Activated CD4-positive, alpha-beta T cell treated with anti-CD3 and anti-CD28 coated beads, Interleukin-2, amount 50 U/mL, for 16 hours (primary cell): ENCODE data around the gene ANKRD65.
A peak's percentile ranks its signal among the peaks of the same experiment; 100 is the strongest.
"Not testable (repeated sequence)": the region's sequence is repeated elsewhere in the genome, so short reads cannot be mapped to it uniquely, and the experiment has no call there.

ENCODE experiments used
- DNase-seq: peaks from one replicate; pipeline ENCODE4 v3.0.0-alpha.2; 2020

The ANKRD65 gene

DNA sequence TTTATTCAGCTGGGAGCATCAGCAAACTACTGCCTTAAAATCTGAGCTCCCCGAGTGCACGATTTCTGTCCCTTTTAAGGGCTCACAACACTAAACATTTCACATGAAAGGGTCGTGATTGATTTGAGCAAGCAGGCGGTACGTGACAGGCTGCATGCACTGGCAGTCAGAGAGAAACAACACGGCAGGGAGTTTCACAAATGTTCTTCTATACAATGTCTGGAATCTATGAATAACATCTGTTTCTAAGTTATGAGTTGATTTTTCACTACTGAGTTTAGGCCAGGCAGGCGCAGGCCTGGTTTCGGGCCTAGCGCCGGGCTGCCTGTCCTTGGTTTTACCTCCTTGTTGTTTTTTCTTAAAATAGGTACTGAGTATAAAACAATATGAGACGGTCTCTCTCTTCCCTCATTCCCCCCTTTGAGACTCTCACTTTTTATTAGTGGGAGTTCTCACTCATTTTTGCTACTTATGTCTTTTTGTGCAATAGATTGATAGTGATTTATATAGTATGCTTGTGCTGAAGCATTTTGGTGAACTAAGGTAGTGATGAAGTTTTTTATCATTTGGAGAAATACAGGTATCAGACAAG is 8.7 kb downstream of the ANKRD65 start:
- DNase-seq, result not testable (repeated sequence)

DNA sequence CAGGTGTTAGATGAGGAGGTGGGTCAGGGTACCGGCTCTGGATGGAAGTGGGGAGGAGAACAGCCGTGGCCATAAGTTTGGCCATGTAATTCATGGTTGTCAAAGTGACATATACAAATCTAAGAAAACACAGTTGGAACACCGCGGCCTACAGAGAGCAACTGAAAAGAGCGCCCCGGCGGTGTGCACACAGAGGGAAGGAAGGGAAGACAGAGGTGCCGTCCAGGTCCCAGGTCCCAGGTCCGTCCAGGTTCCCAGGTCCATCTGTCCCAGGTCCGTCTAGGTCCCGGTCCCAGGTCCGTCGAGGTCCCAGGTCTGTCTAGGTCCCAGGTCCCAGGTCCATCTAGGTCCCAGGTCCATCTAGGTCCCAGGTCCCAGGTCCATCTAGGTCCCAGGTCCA is 9.4 kb downstream of the ANKRD65 start:
- DNase-seq, result no peak

DNA sequence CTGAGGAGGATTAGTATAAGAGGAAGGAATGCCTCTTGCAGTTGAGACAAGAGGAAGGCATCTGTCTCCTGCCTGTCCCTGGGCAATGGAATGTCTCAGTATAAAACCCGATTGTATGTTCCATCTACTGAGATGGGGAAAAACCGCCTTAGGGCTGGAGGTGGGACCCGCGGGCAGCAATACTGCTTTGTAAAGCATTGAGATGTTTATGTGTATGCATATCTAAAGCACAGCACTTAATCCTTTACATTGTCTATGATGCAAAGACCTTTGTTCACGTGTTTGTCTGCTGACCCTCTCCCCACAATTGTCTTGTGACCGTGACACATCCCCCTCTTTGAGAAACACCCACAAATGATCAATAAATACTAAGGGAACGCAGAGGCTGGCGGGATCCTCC is 10.8 kb downstream of the ANKRD65 start:
- DNase-seq, result not testable (repeated sequence)

DNA sequence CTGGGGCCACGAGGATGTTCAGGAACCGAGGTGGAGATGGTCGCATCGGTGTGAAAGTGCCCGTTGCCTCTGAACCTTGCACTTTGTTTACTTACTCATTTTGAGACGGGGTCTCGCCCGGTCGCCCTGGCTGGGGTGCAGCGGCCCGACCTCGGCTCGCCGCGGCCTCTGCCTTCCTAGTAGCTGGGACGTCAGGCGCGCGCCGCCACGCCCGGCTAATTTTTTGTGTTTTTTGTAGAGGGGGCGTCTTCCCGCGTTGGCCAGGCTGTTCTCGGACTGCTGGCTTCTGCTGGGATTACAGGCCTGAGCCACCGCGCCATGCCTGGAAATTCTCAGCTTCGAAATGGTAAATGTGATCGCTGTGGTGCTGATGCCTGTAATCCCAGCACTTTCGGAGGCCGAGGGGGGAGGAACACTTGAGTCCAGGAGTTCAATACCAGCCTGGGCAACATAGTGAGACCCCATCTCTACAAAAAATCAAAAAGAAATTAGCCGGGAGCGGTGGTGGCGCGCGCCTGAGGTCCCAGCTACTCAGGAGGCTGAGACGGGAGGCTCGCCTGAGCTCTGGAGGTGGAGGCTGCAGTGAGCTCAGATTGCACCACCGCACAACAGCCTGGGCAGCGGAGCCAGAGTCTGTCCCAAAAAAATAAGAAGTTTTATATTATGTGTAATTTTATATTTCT is 13.3 kb downstream of the ANKRD65 start:
- no peak for DNase-seq

DNA sequence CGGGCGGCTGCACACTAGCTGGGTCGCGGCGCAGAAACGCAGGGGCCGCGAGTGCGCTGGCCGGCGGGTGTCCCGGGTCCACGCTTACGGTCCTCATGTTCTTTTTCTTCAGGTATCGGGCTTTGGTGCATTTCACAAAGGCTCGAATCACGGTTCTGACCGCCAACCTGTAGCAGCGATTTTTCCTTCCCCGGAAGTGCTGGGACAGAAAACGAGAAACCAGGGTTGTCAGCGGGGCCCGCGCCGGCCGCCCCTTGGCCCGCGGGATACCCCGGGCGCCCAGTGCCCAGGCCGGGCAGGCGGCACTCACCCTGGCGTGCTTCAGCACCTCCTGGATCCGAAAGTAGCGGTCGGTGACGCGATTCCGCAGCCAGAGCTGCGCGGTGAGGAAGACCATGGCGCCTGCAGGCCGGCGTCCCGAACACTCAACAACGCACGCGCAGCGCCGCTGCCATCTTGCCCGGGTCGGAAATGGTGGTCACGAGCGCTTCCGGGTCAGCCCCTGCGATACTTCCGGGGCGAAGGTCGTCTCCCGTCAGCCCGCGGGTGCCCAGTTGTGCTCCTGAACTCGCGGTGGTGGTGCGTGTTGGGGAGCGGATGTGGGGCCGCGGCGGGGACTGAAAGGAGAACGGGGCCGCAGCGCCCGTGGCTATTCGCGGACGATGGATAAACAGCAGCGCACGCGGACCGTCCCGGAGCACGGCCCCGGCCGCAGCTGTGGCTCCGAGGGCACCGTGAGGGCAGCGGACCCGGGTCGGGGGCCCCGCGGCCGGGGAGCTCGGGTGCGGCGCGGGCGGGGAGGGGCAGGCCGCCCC is 14.0 kb downstream of the ANKRD65 start, which contains the start of gene MRPL20:
TSS of gene MRPL20 (minus strand) at position 473 of the 815 bp plus-strand sequence. CDS start at position 397, 76 bp downstream.
- DNase-seq, result peak; percentile 97

DNA sequence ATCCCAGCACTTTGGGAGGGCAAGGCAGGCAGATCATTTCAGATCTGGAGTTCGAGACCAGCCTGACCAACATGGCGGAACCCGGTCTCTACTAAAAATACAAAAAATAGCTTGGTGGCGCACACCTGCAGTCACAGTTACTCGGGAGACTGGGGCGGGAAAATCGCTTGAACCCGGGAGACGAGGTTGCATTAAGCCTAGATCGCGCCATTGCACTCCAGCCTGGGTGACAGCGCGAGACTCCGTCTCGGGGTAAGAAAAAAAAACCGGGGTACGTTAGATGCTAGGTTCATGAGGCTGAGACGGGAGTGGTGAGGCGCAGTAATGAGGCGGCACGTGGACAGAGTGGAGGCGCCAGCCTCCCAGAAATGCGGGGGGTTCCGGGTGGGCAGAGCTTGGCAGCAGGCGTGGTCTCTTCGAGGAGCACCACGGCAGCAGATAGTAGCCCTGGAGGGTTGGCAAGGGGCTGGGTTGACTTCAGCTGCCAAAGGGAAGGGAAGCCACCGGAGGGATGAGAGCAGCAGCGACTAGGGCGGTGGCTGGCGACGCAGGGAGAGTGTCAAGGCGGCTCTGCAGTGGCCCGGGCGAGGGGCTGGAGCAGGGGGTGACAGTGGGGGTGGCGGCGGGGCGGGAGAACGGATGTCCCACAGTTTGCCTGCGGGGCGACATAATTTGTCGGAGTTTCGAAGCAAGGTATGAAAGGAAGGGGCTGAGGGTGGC is 14.8 kb downstream of the ANKRD65 start:
- peak; percentile 21 for DNase-seq

DNA sequence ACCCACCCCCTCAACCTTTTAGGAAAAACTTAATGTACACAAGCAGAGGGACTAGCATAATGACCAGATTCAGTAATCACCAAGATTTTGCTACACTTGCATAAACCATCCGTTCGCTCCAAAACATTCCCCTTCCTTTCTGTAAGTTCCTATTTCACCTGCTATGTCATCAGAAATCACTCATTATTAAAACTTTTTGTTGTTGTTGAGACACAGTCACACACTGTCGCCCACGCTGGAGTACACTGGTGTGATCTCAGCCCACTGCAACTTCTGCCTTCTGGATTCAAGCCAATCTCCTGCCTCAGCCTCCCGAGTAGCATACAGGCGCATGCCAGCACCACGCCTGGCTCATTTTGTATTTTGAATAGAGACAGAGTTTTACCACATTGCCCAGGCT is 17.4 kb downstream of the ANKRD65 start:
- no peak for DNase-seq

DNA sequence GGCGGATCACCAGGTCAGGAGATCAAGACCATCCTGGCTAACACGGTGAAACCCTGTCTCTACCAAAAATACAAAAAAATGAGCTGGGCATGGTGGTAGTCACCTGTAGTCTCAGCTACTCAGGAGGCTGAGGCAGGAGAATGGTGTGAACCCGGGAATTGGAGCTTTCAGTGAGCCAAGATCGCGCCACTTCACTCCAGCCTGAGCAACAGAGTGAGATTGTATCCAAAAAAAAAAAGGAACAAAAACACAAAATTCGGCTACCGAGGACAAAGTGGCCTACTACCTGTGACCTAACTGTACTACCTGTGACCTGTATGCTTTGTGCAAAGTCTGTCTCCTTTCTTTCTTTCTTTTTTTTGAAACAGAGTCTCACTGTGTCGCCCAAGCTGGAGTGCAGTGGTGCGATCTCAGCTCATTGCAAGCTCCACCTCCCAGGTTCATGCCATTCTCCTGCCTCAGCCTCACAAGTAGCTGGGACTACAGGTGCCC is 18.1 kb downstream of the ANKRD65 start:
- not testable (repeated sequence) for DNase-seq

DNA sequence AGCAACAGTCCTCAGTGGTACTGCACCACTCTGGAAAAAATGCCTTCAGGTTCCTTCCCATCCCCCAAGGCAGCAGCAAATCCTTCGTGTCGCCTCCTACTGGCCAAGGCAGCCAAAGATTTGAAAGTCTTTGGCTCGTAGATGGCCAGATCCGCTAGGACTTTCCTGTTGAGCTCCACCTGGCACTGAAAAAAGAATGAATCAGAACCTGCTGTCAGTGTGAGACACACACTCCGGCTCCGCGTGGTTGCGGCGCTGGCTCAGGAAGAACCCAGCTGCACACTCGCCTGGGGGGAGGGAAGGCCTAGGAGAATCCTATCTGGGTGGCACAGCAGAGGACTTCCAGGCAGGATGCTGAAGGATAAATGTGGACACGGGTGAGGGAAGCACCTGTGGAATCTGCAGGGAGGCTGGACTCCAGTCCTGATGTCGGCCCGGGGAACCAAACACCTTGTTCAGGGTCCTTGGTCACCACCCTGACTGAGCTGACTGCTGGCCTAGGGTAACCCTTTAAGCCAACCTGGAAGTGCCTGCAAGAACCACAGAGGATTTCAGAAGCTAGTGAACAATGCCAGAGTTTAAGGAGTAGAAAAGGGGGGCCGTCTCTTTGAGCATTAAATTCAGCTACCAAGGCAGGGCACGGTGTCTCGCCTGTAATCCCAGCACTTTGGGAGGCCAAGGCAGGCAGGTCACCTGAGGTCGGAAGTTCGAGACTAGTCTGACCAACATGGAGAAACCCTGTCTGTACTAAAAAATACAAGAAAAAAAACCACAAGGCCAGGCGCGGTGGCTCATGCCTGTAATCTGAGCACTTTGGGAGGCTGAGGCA is 18.8 kb downstream of the ANKRD65 start:
- peak; percentile 44 for DNase-seq

DNA sequence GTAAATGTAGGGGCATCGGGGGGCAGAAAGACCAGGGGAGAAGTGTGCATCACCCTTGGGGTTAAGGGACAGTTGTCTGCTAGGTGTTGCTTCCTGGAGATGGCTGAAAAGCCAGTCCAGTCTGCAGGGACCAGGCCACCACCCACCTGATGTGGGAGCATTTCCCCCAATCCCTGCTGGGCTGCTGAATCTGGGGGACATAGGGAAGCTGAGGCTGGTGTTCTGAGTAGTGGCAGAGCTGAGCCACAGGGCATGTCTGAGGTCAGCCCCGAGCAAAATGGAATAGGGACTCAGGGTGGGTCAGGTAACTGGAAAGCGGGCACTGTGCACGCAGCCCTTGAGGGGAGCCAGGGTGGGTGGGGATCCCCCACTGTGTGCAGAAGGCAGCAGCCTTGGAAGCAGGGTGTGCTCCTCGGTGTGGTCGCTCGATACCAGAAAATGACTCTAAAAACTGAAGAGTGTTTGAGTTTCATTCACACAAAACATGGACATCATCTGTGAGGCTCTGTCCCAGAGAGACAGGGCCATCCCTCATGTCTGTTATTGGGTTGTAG is 19.5 kb downstream of the ANKRD65 start:
- DNase-seq, result no peak

DNA sequence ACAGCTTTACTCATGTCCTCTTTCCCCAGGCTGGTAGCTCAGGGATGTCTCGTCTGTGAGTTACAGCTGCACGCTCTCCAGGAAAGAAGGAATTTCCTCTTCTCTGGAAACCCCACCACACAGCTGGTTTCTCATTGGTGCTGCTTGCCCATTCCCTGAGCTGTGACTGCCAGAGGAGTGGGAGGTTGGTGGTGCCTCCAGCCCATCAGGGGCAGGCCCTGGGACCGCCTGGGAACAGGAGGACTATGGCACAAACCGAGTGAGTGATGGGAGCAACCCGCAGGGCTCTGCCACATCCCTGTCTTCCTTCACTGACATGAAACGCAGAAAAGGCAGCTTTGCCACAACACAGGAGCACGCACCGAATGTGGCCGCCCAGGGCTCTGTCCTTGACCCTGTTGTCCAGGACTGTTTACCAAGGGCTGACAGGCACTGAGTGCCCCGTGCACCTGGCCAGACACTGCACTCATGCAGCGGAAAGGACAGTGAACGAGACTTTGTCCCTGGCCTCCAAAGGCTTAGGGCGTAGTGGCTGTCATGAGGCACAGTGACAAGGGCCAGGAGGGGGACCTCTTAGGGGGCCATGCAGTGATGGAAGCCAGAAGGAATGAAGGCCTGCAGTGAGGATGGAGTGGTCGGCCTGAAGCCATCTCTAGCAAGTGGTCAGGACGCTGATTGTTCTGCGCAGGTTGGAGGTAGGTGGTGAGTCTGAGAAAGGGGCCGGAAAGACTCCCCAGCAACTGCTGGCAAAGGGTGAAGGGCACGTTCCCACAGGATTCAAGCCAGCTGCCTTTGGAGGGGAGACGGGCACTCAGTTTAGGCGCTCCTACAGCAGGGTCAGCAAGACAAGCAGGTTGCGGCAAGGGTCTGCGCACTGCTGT is 20.3 kb downstream of the ANKRD65 start:
- no peak for DNase-seq

DNA sequence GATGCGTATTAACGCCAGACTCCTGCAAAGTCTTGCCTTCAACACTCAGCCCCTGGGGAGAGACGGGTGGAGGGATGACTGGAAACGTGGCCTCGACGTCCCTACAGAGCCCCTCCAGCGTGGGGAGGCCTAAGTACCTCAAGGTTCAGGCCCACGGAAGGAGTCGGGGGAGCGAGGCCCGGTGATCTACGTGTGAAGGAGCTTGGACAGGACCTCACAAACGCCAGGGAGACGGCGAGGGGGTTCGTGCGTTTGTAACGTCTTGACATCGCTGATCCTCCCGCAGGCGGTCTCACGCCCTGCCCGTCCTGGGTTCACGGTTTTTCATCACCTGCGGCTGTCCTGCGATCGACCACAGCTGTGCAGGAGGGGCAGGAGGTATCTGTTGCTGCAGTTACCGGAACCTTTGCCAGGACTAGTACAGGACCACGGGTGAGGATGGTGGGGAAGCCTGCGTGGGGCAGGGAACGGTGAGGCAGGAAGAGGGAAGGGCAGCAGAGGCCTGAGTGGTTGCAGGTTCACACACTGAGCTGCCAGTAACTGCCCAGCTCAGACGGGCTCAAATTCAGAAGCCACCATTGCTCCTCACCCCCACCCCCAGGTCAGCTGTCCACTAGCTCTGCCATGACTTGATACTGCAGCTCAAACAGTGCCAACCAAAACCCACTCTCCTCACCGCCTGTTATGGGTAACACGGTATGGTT is 21.1 kb downstream of the ANKRD65 start:
- DNase-seq, result no peak

DNA sequence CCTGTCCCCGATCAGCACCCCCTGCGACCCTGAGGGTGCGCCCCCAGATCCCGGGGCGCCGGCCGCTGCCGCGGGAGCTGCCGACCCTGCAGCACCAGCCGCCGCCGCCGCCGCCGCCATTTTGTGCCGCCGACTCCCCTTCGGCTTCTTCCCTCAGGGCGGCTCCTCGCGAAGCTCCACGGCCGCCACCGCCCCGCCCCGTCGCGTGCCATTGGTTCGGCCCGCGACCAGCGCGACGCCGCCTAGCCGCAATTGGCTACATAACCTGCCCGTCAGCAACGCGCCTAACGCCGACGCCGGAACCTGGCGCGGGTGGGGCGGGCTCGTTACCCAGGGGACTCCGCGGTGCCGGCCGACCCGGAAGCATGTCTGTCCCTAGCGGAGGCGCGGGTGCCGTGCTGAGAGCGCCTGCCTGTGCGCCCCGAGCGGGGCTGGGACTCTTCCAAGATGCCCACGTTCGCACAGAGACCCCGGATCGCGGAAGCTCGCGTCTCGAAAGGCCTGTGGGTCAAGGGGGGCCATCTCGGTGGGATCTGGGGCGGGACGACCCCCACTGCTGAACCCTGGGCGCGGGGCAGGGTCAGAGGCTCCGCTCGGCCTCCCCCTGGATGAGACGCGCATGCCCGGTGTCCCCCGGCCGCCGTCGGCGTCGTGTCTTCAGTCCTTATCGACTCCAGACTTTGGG is 21.7 kb downstream of the ANKRD65 start, which contains the start of gene CCNL2:
TSS of gene CCNL2 (minus strand) at position 149 of the 685 bp plus-strand sequence. CDS start at position 120, 29 bp downstream.
- peak; percentile 99 for DNase-seq

DNA sequence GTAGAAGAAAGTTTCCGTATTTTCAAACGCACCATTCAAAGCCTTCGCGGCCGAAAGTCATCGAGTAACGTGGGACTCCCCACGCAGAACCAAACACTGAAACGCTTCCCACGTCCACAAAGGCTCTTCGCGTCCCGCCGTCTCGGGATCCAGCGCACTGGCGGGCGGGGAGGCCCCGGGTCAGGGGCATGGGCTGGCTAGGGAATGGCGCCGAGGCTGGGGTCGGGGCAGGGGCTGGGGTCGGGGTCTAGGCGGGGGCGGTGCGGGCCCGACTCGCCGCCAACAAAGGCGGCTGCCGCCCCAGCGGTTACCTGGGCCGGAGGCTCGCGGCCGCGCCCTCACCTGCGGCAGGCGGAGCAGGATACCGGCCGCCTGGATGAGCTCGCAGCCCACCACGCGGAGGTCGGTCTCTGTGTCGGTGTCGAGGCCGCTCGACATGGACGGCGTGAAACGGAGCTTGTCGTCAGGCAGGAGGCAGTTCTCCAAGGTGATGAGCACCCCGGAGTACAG is 22.3 kb downstream of the ANKRD65 start:
- no peak for DNase-seq

DNA sequence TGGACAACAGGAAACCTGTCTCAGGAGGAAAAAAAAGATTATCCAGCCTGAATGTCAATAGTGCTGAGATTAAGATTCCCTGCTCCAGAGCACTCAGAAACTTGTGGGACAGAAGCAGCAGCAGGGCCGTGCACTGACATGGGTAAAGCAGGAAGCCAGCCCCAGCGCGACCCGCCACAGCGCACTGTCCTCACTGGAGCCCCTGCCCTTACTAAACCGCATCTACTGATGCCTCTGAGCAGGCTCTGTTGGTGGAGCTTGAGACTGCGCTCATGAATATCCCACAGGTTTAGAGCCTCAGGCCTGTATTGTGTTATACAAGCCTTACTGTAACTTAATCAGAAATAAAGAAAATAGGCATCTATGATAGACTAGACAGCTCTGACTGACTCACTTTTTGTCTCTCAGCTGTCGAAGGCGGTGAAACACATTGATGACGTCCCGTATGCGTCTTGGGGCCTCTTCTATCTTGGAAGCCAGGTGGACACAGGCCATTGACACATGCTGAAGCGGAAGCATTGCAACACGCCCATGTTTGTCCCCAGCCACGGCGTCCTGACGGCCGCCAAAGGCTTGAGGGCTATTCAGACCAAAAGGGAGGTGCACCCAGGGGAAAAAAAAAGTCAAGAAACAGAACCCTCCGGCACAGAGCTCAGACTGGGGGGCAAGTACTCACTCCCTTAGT is 23.1 kb downstream of the ANKRD65 start:
- no peak for DNase-seq

DNA sequence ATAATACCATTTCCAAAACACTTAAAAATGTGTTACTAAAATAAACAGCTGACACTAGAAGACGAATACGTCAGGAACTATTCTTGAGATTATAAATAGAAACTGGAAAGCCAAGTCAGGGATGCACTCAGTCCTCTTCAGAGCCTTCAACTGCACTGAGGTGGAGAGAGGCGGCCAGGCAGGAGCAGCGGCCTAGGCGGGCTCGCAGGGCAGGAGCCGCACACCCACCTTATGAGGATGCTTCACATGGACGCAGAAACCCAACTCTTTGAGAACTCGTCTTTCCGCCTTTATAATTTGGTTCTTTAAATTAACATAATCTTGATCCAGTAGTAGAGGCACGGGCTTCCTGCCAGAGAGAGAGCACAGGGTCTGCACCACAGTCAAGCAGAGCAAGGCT is 25.9 kb downstream of the ANKRD65 start:
- no peak for DNase-seq

DNA sequence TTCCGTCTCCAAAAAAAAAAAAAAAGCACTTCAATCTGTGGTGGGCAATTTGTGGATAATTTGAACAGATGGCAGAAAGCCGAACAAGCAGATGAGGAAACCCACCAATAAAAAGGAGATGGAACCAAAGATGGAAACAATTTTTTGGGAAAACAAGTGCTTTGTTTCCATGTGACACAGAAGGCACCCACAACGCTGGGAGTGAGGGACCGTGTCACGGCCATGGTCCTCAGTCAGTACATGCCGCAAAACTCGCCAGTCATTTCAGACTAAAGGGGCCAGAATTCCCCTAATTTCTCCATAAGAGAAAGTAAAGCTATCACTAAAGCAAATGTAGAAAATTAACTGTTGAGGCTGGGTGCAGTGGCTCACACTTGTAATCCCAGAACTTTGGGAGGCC is 27.0 kb downstream of the ANKRD65 start:
- no peak for DNase-seq

DNA sequence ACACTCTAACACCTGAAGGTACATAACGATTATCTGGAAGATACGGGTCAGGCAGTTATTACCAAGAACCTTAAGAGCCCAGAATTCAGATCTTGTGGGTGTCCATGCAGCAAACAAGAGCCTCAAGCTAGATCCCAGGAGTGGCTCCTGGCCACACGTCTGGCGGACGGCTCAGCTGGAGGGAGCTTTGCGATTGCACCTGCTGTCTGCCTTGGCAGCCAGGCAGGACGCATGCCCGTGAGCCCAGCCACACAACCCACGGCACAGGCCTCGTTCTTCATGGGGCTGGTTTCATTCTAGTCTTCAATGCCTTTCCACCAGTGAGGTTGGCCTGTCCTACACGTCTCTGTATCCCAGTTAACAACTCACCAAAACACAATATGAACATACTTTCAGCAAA is 27.6 kb downstream of the ANKRD65 start:
- DNase-seq, result no peak
